ENCODE data around the gene ENO1.
"Not testable (repeated sequence)": the region's sequence is repeated elsewhere in the genome, so short reads cannot be mapped to it uniquely, and the experiment has no call there.

Gene ENO1

GRCh38 chr1:8878448-8878697 is at the start of gene ENO1:
TSS of gene ENO1 (minus strand) at chr1:8878686. CDS start at chr1:8874908, 3,778 bp downstream.
- Mint-ChIP-seq H3K4me1 (peaks cover 38% of the 10 kb centered on the region), H3K36me3 (ENCODE audit: insufficient read depth) (peaks cover 41% of the 10 kb centered on the region), H3K27me3 (no peaks in the 10 kb centered on the region), H3K27ac (ENCODE audit: low read depth) (peak within 1 kb of the TSS; percentile 91), H3K9me3 (no peaks in the 10 kb centered on the region), H3K4me3 (peak within 1 kb of the TSS; percentile 82)
- DNase-seq (ENCODE audit: low spot score in 2 of 2) (no peak), ATAC-seq (replicated peaks; ENCODE audit: extremely low read depth, poor library complexity, severe bottlenecking) (no peak)

DNA sequence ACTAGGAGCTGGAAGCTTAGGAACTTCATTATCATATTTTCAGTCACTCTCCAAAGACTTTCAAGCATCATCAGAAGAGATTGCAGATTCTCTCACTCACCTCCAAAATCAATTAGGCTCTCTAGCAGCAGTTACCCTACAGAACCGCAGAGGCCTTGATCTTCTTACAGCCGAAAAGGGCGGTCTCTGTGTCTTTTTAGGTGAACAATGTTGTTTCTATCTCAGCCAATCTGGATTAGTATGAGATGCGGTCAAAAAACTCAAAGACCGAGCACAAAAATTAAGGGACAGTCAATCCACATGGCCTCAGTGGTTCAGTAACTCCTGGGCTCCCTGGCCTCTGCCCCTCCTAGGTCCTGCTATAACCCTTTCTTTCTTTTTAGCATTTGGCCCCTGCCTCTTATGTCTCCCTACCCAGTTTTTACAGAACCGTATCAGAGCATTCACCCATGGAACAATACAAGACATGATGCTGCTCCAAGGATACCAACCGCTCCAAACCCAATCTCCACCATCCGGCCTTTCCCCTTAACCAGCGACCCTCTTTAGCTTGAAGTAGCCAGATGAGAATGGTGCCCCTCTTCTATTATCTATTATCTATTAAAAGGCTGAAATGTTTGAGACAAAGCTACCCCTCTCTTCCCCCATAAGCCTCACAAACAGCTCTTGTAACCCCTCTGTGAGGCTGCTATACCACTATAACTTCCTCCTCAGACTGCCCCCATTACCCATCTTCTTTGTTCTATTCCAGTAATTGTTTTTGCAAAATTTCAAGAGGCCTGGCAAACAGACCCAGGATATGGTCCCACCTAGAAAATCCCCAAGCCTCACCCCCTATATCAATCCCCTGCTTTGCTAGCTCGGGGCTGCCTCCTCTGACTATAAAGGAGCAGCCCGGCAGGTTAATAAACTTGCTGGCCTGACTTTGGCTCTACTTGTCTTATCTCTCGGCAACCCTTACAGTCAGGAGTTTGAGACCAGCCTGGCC is 48.5 kb upstream of the ENO1 start:
- ATAC-seq (replicated peaks; ENCODE audit: extremely low read depth, poor library complexity, severe bottlenecking): no peak
- H3K36me3 Mint-ChIP-seq (ENCODE audit: insufficient read depth): peaks cover 1% of the 10 kb centered on the region
- H3K4me3 Mint-ChIP-seq: no peak overlapping the region
- no peak overlapping the region for H3K27ac Mint-ChIP-seq (ENCODE audit: low read depth)
- H3K4me1 Mint-ChIP-seq: peaks cover 3% of the 10 kb centered on the region
- H3K9me3 Mint-ChIP-seq: no peaks in the 10 kb centered on the region
- peaks cover 4% of the 10 kb centered on the region for H3K27me3 Mint-ChIP-seq
- no peak for DNase-seq (ENCODE audit: low spot score in 2 of 2)

GRCh38 chr1:8925960-8926359 is 47.5 kb upstream of the ENO1 start:
- no peaks in the 10 kb centered on the region for H3K9me3 Mint-ChIP-seq
- peaks cover 3% of the 10 kb centered on the region for H3K36me3 Mint-ChIP-seq (ENCODE audit: insufficient read depth)
- ATAC-seq (replicated peaks; ENCODE audit: extremely low read depth, poor library complexity, severe bottlenecking) (no peak), DNase-seq (ENCODE audit: low spot score in 2 of 2) (no peak)
- no peak overlapping the region for H3K27ac Mint-ChIP-seq (ENCODE audit: low read depth)
- no peak overlapping the region for H3K4me3 Mint-ChIP-seq
- peaks cover 9% of the 10 kb centered on the region for H3K27me3 Mint-ChIP-seq
- H3K4me1 Mint-ChIP-seq: peaks cover 14% of the 10 kb centered on the region

GRCh38 chr1:8925406-8925805 is 46.9 kb upstream of the ENO1 start:
- no peak for ATAC-seq (replicated peaks; ENCODE audit: extremely low read depth, poor library complexity, severe bottlenecking)
- H3K9me3 Mint-ChIP-seq: no peaks in the 10 kb centered on the region
- H3K4me1 Mint-ChIP-seq: peaks cover 17% of the 10 kb centered on the region
- peaks cover 3% of the 10 kb centered on the region for H3K36me3 Mint-ChIP-seq (ENCODE audit: insufficient read depth)
- H3K27ac Mint-ChIP-seq (ENCODE audit: low read depth): no peak overlapping the region
- H3K27me3 Mint-ChIP-seq: peaks cover 9% of the 10 kb centered on the region
- no peak for DNase-seq (ENCODE audit: low spot score in 2 of 2)
- no peak overlapping the region for H3K4me3 Mint-ChIP-seq

DNA sequence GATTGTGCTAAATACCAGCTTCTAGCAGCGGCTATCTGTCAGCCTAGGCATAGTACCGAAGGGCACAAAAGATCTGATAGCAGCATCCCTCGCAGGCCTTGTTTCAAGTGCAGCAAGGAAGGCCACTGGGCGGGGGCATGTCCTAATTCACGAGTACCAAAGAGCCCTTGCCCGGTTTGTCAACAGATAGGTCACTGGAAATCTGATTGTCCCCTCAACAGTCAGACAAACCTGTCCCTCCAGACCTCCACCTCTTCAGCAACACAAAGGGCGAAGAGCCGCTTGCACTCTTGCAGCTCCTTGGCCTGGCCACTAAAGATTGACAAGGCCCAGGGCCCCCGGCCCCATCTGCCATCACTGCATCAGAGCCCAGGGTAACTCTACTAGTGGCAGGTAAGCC is 44.5 kb upstream of the ENO1 start:
- Mint-ChIP-seq H3K27ac (ENCODE audit: low read depth) (no peak overlapping the region), H3K4me1 (peaks cover 17% of the 10 kb centered on the region), H3K4me3 (peak overlapping the region; percentile 55), H3K9me3 (no peaks in the 10 kb centered on the region), H3K36me3 (ENCODE audit: insufficient read depth) (peaks cover 3% of the 10 kb centered on the region), H3K27me3 (peaks cover 9% of the 10 kb centered on the region)
- no peak for ATAC-seq (replicated peaks; ENCODE audit: extremely low read depth, poor library complexity, severe bottlenecking)
- no peak for DNase-seq (ENCODE audit: low spot score in 2 of 2)

DNA sequence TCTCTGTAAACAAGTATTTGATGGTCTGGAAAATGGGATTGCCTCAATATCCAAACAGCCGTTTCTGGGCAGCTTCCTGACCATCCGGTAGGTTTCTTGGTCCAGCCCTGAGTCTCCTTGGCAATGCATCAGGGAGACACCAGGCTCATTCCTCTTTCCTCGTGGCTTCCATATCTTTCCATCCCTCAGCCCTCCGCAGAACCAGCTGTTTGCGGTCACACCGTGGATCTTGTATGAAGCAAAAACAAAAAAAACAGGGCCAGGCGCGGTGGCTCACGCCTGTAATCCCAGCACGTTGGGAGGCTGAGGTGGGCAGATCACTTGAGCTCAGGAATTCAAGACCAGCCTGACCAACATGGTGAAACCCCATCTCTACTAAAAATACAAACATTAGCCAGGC is 39.0 kb upstream of the ENO1 start:
- H3K27ac Mint-ChIP-seq (ENCODE audit: low read depth): not testable (repeated sequence)

DNA sequence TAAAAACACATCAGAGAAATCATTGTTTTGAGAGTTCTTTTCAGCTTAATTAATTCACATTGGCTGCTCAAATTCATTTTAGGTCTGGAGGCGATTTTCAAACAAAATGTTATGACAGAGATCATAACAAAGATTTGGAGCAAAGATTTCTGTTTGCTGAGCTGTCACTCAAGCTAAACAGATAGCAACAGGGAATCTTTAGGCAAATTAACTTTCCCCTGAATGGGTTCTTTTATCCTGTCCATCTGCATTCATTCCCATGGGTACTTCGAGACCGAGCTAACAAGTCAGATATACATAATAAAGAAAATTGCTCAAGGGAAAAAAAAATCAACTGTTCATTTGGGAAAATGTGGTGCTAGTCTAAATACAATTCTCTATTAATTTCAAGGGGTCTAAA is 37.0 kb upstream of the ENO1 start:
- Mint-ChIP-seq H3K9me3 (no peaks in the 10 kb centered on the region), H3K36me3 (ENCODE audit: insufficient read depth) (peaks cover 5% of the 10 kb centered on the region), H3K27me3 (no peaks in the 10 kb centered on the region), H3K4me3 (no peak overlapping the region), H3K4me1 (peaks cover under 1% of the 10 kb centered on the region), H3K27ac (ENCODE audit: low read depth) (no peak overlapping the region)
- DNase-seq (ENCODE audit: low spot score in 2 of 2): no peak
- ATAC-seq (replicated peaks; ENCODE audit: extremely low read depth, poor library complexity, severe bottlenecking): no peak

More for the DNA sequence above, 39.0 kb upstream of the ENO1 start:
- not testable (repeated sequence) for H3K36me3 Mint-ChIP-seq (ENCODE audit: insufficient read depth); H3K4me3 Mint-ChIP-seq; DNase-seq (ENCODE audit: low spot score in 2 of 2); H3K9me3 Mint-ChIP-seq; H3K27me3 Mint-ChIP-seq; ATAC-seq (replicated peaks; ENCODE audit: extremely low read depth, poor library complexity, severe bottlenecking)
- H3K4me1 Mint-ChIP-seq: peaks cover 17% of the 10 kb centered on the region

DNA sequence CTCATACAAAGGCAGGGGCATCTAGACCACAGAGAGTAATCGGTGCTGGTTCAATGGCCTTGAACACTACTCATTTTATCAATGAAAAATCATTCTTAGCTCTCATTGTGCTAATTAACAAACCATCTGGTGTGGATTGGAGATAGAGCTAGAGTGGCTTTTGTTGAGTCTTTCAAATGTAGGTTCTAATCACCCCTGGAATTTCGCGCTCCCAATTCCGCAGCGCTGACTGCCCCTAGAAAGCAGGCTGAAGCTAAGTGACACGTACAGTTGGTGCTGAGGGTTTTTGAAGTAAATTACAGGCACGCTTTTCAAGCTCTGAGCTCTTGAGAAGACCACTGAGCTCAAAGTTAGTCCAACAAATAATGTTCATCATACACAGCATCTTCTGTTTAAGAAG is 36.0 kb upstream of the ENO1 start:
- Mint-ChIP-seq H3K4me1 (peaks cover 6% of the 10 kb centered on the region), H3K27ac (ENCODE audit: low read depth) (no peak overlapping the region), H3K27me3 (no peaks in the 10 kb centered on the region), H3K9me3 (no peaks in the 10 kb centered on the region), H3K4me3 (no peak overlapping the region), H3K36me3 (ENCODE audit: insufficient read depth) (peaks cover 5% of the 10 kb centered on the region)
- ATAC-seq (replicated peaks; ENCODE audit: extremely low read depth, poor library complexity, severe bottlenecking) (no peak), DNase-seq (ENCODE audit: low spot score in 2 of 2) (no peak)

DNA sequence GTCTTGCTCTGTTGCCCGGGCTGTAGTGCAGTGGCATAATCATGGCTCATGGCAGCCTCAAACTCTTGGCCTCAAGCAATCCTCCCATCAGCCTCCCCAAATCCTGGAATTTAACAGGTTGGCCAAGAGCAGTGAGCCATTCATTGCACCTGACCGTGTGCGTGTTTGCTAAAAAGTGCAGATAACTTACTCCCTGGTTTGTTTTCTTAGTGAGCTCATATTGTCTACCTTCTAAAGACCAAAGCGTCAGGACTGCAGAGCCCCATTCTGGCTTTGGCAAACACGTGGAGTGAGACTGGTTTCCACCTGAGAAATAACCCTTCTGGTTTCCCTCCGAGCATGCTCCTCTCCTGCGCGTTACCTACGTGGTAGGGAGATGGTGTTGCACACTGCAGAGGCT is 35.0 kb upstream of the ENO1 start:
- ATAC-seq (replicated peaks; ENCODE audit: extremely low read depth, poor library complexity, severe bottlenecking) (no peak), DNase-seq (ENCODE audit: low spot score in 2 of 2) (no peak)
- Mint-ChIP-seq H3K9me3 (no peaks in the 10 kb centered on the region), H3K27me3 (no peaks in the 10 kb centered on the region), H3K4me3 (no peak overlapping the region), H3K4me1 (peaks cover 6% of the 10 kb centered on the region), H3K27ac (ENCODE audit: low read depth) (no peak overlapping the region), H3K36me3 (ENCODE audit: insufficient read depth) (peaks cover 5% of the 10 kb centered on the region)

DNA sequence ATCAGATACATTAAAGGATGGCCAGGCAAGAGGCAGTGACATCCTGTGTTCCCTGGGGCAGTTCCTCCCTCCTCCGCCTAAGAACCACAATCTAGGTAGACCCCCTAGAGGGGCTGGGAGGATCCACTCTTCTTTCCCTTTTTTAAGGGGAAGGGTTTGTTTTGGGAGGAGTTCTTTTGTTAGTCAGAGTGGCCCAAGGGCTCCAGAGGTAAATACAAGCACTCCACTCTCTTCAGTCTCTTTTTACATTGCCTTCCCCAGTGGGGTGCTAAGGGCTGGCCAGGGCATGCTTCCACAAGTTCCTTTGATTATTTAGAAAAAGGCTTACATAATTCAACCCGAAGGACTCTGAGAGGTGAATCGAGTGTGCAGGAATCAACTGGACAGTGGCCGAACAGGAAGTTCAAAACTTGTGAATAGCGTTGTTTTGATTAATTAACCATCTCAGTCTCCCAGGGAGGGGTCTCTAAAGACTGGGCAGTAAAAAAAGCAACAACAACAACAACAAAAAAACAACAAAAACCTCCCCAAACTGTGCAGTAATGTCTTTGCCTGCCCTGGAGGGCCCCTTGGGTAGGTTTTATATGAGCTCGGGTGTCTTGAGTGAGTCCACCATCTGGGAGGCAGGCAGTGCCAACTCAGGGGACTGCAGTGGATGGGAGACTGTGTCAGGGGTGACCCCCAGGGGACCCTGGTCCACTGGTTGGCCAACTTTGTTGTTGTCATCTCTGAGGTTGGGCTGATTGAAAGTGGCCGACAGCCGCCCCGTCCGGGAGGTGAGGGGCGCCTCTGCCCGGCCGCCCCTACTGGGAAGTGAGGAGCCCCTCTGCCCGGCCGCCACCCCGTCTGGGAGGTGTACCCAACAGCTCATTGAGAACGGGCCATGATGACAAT is 33.2 kb upstream of the ENO1 start:
- H3K27ac Mint-ChIP-seq (ENCODE audit: low read depth): no peak overlapping the region
- H3K9me3 Mint-ChIP-seq: no peaks in the 10 kb centered on the region
- ATAC-seq (replicated peaks; ENCODE audit: extremely low read depth, poor library complexity, severe bottlenecking) (no peak), DNase-seq (ENCODE audit: low spot score in 2 of 2) (no peak)
- peaks cover 6% of the 10 kb centered on the region for H3K4me1 Mint-ChIP-seq
- H3K36me3 Mint-ChIP-seq (ENCODE audit: insufficient read depth): peaks cover 5% of the 10 kb centered on the region
- H3K27me3 Mint-ChIP-seq: no peaks in the 10 kb centered on the region
- H3K4me3 Mint-ChIP-seq: no peak overlapping the region

GRCh38 chr1:8910914-8911313 is 32.4 kb upstream of the ENO1 start:
- Mint-ChIP-seq H3K4me3 (no peak overlapping the region), H3K27ac (ENCODE audit: low read depth) (no peak overlapping the region), H3K27me3 (no peaks in the 10 kb centered on the region), H3K36me3 (ENCODE audit: insufficient read depth) (peaks cover 2% of the 10 kb centered on the region), H3K9me3 (no peaks in the 10 kb centered on the region), H3K4me1 (peaks cover 6% of the 10 kb centered on the region)
- no peak for ATAC-seq (replicated peaks; ENCODE audit: extremely low read depth, poor library complexity, severe bottlenecking)
- no peak for DNase-seq (ENCODE audit: low spot score in 2 of 2)

DNA sequence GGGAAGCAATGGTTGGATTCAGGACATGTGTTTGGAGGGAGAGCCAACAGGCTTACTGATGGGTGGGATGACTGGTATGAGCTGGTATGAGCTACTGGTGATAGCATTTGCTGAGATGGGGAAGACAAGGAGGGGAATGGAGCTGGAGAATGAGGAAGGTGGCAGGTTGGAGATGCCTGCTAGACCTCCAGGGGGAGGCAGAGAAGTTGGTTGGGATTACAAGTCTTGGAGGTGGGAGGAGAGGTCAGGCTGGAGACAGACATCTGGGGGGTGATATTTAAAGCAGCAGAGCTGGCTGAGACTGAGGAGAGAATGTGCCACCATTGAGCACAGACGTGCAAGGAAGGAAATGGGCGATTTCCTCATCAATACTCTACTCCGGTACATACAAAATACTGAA is 31.8 kb upstream of the ENO1 start:
- no peak for ATAC-seq (replicated peaks; ENCODE audit: extremely low read depth, poor library complexity, severe bottlenecking)
- H3K4me1 Mint-ChIP-seq: peaks cover 6% of the 10 kb centered on the region
- H3K4me3 Mint-ChIP-seq: no peak overlapping the region
- peaks cover 2% of the 10 kb centered on the region for H3K36me3 Mint-ChIP-seq (ENCODE audit: insufficient read depth)
- H3K27me3 Mint-ChIP-seq: no peaks in the 10 kb centered on the region
- no peaks in the 10 kb centered on the region for H3K9me3 Mint-ChIP-seq
- no peak overlapping the region for H3K27ac Mint-ChIP-seq (ENCODE audit: low read depth)
- no peak for DNase-seq (ENCODE audit: low spot score in 2 of 2)

Data from central memory CD8-positive, alpha-beta T cell (primary cell).